NK-92 treated with Interleukin-12 subunit alpha and Interleukin-12 subunit beta, amount 100 ng/mL, for 24 hours (cell line): Measurements from ENCODE around the gene TBC1D16.

Experiments used
- DNase-seq: peaks from one replicate; lab custom pipeline; 2025; lab: John Stamatoyannopoulos, UW

The TBC1D16 gene

GRCh38 chr17:79883202-79883601 is 152.5 kb downstream of the TBC1D16 start:
- DNase-seq = no peak
